AG09309 (cell line): Measurements from ENCODE around the gene TPSAB1.

ENCODE experiments used
- DNase-seq: peaks from one replicate; pipeline ENCODE4 v3.0.0-alpha.2; 2010; ENCODE audit warnings: low read depth
- H3K4me3 ChIP-seq: 2 replicates; pipeline ENCODE4 v1.5.1; 2011; ENCODE audit warnings: mild to moderate bottlenecking, low read depth, low read length, moderate library complexity; ENCODE audit not compliant: control insufficient read depth
- CTCF ChIP-seq: IDR thresholded peaks from 2 replicates; pipeline ENCODE4 v1.5.1; 2011; ENCODE audit warnings: mild to moderate bottlenecking, low read depth, low read length, inconsistent platforms; ENCODE audit not compliant: insufficient read depth, control insufficient read depth; ENCODE audit errors: missing control alignments

TPSAB1 gene

GRCh38 chr16:1275791-1276579, 35.5 kb downstream of the TPSAB1 start:
- no peak for TF ChIP-seq CTCF
- no peak for DNase-seq
- H3K4me3 ChIP-seq, result no peak overlapping the region

GRCh38 chr16:1276580-1276878, 36.0 kb downstream of the TPSAB1 start:
- no peak for TF ChIP-seq CTCF

GRCh38 chr16:1277151-1277598, 36.7 kb downstream of the TPSAB1 start:
- TF ChIP-seq CTCF, result no peak
- DNase-seq, result no peak
- H3K4me3 ChIP-seq, result no peak overlapping the region

More at GRCh38 chr16:1276580-1276878, 36.0 kb downstream of the TPSAB1 start:
- no peak for DNase-seq
- H3K4me3 ChIP-seq, result no peak overlapping the region

GRCh38 chr16:1277617-1278282, 37.2 kb downstream of the TPSAB1 start:
- DNase-seq, result no peak
- no peak for TF ChIP-seq CTCF
- no peak overlapping the region for H3K4me3 ChIP-seq

- DNase-seq, result no peak
- no peak overlapping the region for H3K4me3 ChIP-seq
- no peak for TF ChIP-seq CTCF
Measured at GRCh38 chr16:1278477-1278876, 38.0 kb downstream of the TPSAB1 start.

GRCh38 chr16:1279081-1279944, 38.8 kb downstream of the TPSAB1 start:
- TF ChIP-seq CTCF, result no peak
- no peak for DNase-seq
- no peak overlapping the region for H3K4me3 ChIP-seq
